Progenitor cell of endocrine pancreas (in vitro differentiated cells): ENCODE measurements around the gene STRN. TPM values are rescaled to one million over a fixed set of nuclear protein-coding genes. Genes with fewer than 3 reads are reported as not detected.
A peak's percentile ranks its signal among the peaks of the same experiment; 100 is the strongest.
"Not testable (repeated sequence)": the region's sequence is repeated elsewhere in the genome, so short reads cannot be mapped to it uniquely, and the experiment has no call there.

Experiments
- DNase-seq: peaks from one replicate; pipeline ENCODE4 v3.0.0; 2021; ENCODE audit warnings: low spot score; ENCODE audit not compliant: unreplicated experiment
- H3K27ac Mint-ChIP-seq: 2 replicates; pipeline ENCODE4 v1.8.0; 2021; ENCODE audit warnings: mild to moderate bottlenecking, moderate library complexity, mixed read lengths
- H3K27me3 Mint-ChIP-seq: 2 replicates; pipeline ENCODE4 v1.8.0; 2021; ENCODE audit warnings: mixed read lengths
- H3K36me3 Mint-ChIP-seq: 2 replicates; pipeline ENCODE4 v1.8.0; 2022; ENCODE audit warnings: mixed read lengths; ENCODE audit not compliant: insufficient read depth
- H3K4me1 Mint-ChIP-seq: 2 replicates; pipeline ENCODE4 v1.8.0; 2021; ENCODE audit warnings: low read depth, mixed read lengths
- H3K4me3 Mint-ChIP-seq: 2 replicates; pipeline ENCODE4 v1.8.0; 2021; ENCODE audit warnings: low read depth, mild to moderate bottlenecking, moderate library complexity, mixed read lengths
- H3K9me3 Mint-ChIP-seq: 2 replicates; pipeline ENCODE4 v1.8.0; 2021; ENCODE audit warnings: low read depth, mixed read lengths
- CTCF ChIP-seq: fragments of 200-600 bp; sonication (generic); IDR thresholded peaks from one replicate; pipeline ENCODE4 v1.5.0; 2021; ENCODE audit warnings: antibody characterized with exemption, mild to moderate bottlenecking; ENCODE audit not compliant: unreplicated experiment
- total RNA-seq: library from RNA; stranded (reverse); gene quantifications from 2 replicates; pipeline ENCODE4 v1.2.1, GENCODE V29; 2021

The STRN gene
- total RNA-seq, 1 donor from 2014 or later, result 19.9 TPM

GRCh38 chr2:36843838-36844237, 122.5 kb downstream of the STRN start:
- H3K36me3 Mint-ChIP-seq, result peaks cover 1% of the 10 kb centered on the region
- no peak for DNase-seq
- no peaks in the 10 kb centered on the region for H3K9me3 Mint-ChIP-seq
- H3K4me3 Mint-ChIP-seq, result no peak overlapping the region
- H3K4me1 Mint-ChIP-seq, result peaks cover 3% of the 10 kb centered on the region
- H3K27me3 Mint-ChIP-seq, result no peaks in the 10 kb centered on the region
- H3K27ac Mint-ChIP-seq, result peak overlapping the region; percentile 40
- TF ChIP-seq CTCF, result no peak

GRCh38 chr2:36839976-36840617, 126.2 kb downstream of the STRN start:
- no peak for TF ChIP-seq CTCF
- Mint-ChIP-seq H3K4me1 (peaks cover 3% of the 10 kb centered on the region), H3K27me3 (no peaks in the 10 kb centered on the region), H3K36me3 (no peaks in the 10 kb centered on the region), H3K4me3 (no peak overlapping the region), H3K27ac (no peak overlapping the region), H3K9me3 (no peaks in the 10 kb centered on the region)
- DNase-seq, result no peak

- peaks cover 2% of the 10 kb centered on the region for H3K36me3 Mint-ChIP-seq
- no peak for DNase-seq
- no peak overlapping the region for H3K27ac Mint-ChIP-seq
- H3K4me1 Mint-ChIP-seq, result no peaks in the 10 kb centered on the region
- peaks cover 4% of the 10 kb centered on the region for H3K9me3 Mint-ChIP-seq
- H3K27me3 Mint-ChIP-seq, result no peaks in the 10 kb centered on the region
- TF ChIP-seq CTCF, result no peak
- H3K4me3 Mint-ChIP-seq, result no peak overlapping the region
Observed at GRCh38 chr2:36834731-36835524, 131.4 kb downstream of the STRN start.

GRCh38 chr2:36834203-36834602, 132.1 kb downstream of the STRN start:
- H3K4me3 Mint-ChIP-seq, result no peak overlapping the region
- no peaks in the 10 kb centered on the region for H3K27me3 Mint-ChIP-seq
- DNase-seq, result no peak
- no peak overlapping the region for H3K27ac Mint-ChIP-seq
- H3K4me1 Mint-ChIP-seq, result no peaks in the 10 kb centered on the region
- no peak for TF ChIP-seq CTCF
- peaks cover 4% of the 10 kb centered on the region for H3K9me3 Mint-ChIP-seq
- peaks cover 2% of the 10 kb centered on the region for H3K36me3 Mint-ChIP-seq

- Mint-ChIP-seq H3K27ac (no peak overlapping the region), H3K27me3 (no peaks in the 10 kb centered on the region), H3K4me1 (no peaks in the 10 kb centered on the region), H3K4me3 (no peak overlapping the region), H3K9me3 (peaks cover 4% of the 10 kb centered on the region), H3K36me3 (peaks cover 2% of the 10 kb centered on the region)
- TF ChIP-seq CTCF, result no peak
- DNase-seq, result no peak
Observed at GRCh38 chr2:36831185-36831584, 135.2 kb downstream of the STRN start.

GRCh38 chr2:36824683-36825082, 141.7 kb downstream of the STRN start:
- not testable (repeated sequence) for H3K36me3 Mint-ChIP-seq, H3K9me3 Mint-ChIP-seq, H3K4me3 Mint-ChIP-seq, DNase-seq, H3K27me3 Mint-ChIP-seq, H3K27ac Mint-ChIP-seq
- H3K4me1 Mint-ChIP-seq, result peaks cover 11% of the 10 kb centered on the region
